ENCODE results near the gene PPP1R16B. TPM values are rescaled to one million over a fixed set of nuclear protein-coding genes. Genes with fewer than 3 reads are reported as not detected.
A peak's percentile ranks its signal among the peaks of the same experiment; 100 is the strongest.

The PPP1R16B gene
- total RNA-seq, 2 experiments from 2014 or later, result 78.8 to 84.0 TPM

GRCh38 chr20:38827770-38828281 lies 22.3 kb downstream of the PPP1R16B start:
- intact Hi-C loops (cut with DNase I, micrococcal nuclease), result loop anchor here in 1 of 2 experiments (2.0 kb wide), 1 partner anchor 15 kb away; no protein-coding TSS in a partner anchor
- H3K27me3 Mint-ChIP-seq, result no peaks in the 10 kb centered on the region
- H3K27ac Mint-ChIP-seq, result peak overlapping the region; percentile 91
- H3K36me3 Mint-ChIP-seq (ENCODE audit: low read depth), result peaks cover 80% of the 10 kb centered on the region
- H3K4me1 Mint-ChIP-seq, result peaks cover 95% of the 10 kb centered on the region
- ATAC-seq (peak; percentile 28), DNase-seq (no peak)
- ChIA-PET CTCF (interaction anchor here (0.9 to 1.2 kb wide), 2 partner anchors 14 to 19 kb away, joined by 3 read pairs; no protein-coding TSS in a partner anchor), POLR2A (no interaction called here)
- H3K4me3 Mint-ChIP-seq, result peak overlapping the region; percentile 20
- H3K9me3 Mint-ChIP-seq (ENCODE audit: low read depth), result no peaks in the 10 kb centered on the region

- H3K9me3 Mint-ChIP-seq (ENCODE audit: low read depth), result no peaks in the 10 kb centered on the region
- ChIA-PET POLR2A (no interaction called here), CTCF (interaction anchor here (0.9 to 1.5 kb wide), 3 partner anchors 13 to 38 kb away, joined by 3 read pairs; no protein-coding TSS in a partner anchor)
- H3K4me1 Mint-ChIP-seq, result peaks cover 98% of the 10 kb centered on the region
- H3K4me3 Mint-ChIP-seq, result no peak overlapping the region
- intact Hi-C loops (cut with DNase I, micrococcal nuclease), result no loop called here
- ATAC-seq (no peak), DNase-seq (no peak)
- peak overlapping the region; percentile 91 for H3K27ac Mint-ChIP-seq
- H3K36me3 Mint-ChIP-seq (ENCODE audit: low read depth), result peaks cover 80% of the 10 kb centered on the region
- H3K27me3 Mint-ChIP-seq, result no peaks in the 10 kb centered on the region
Measured at GRCh38 chr20:38828514-38829295, 23.2 kb downstream of the PPP1R16B start.

- intact Hi-C loops (cut with DNase I, micrococcal nuclease), result no loop called here
- H3K27ac Mint-ChIP-seq, result peak overlapping the region; percentile 91
- H3K36me3 Mint-ChIP-seq (ENCODE audit: low read depth), result peaks cover 78% of the 10 kb centered on the region
- H3K4me1 Mint-ChIP-seq, result peaks cover 98% of the 10 kb centered on the region
- ATAC-seq (no peak), DNase-seq (no peak)
- H3K4me3 Mint-ChIP-seq, result no peak overlapping the region
- CTCF ChIA-PET, result interaction anchor here (1.5 kb wide), 1 partner anchor 39 kb away, joined by 3 read pairs; no protein-coding TSS in a partner anchor
- no peaks in the 10 kb centered on the region for H3K27me3 Mint-ChIP-seq
- POLR2A ChIA-PET, result no interaction called here
- no peaks in the 10 kb centered on the region for H3K9me3 Mint-ChIP-seq (ENCODE audit: low read depth)
Measured at GRCh38 chr20:38829296-38829875, 23.9 kb downstream of the PPP1R16B start.

GRCh38 chr20:38830356-38830755 lies 24.9 kb downstream of the PPP1R16B start:
- no peak for ATAC-seq
- Mint-ChIP-seq H3K4me1 (peaks cover 94% of the 10 kb centered on the region), H3K4me3 (no peak overlapping the region), H3K27me3 (no peaks in the 10 kb centered on the region), H3K36me3 (ENCODE audit: low read depth) (peaks cover 74% of the 10 kb centered on the region), H3K9me3 (ENCODE audit: low read depth) (no peaks in the 10 kb centered on the region), H3K27ac (peak overlapping the region; percentile 95)
- POLR2A ChIA-PET, result no interaction called here
- intact Hi-C loops (cut with DNase I, micrococcal nuclease), result no loop called here
- CTCF ChIA-PET, result interaction anchor here (0.7 to 1.7 kb wide), 2 partner anchors 13 to 20 kb away, joined by 3 to 4 read pairs; no protein-coding TSS in a partner anchor
- no peak for DNase-seq

- H3K36me3 Mint-ChIP-seq (ENCODE audit: low read depth), result peaks cover 70% of the 10 kb centered on the region
- POLR2A ChIA-PET, result interaction anchor here (1.4 kb wide), 1 partner anchor 12 kb away, joined by 5 read pairs; no protein-coding TSS in a partner anchor
- CTCF ChIA-PET, result interaction anchor here (0.7 to 1.7 kb wide), 3 partner anchors 12 to 24 kb away, joined by 3 to 4 read pairs (median 4); no protein-coding TSS in a partner anchor
- intact Hi-C loops (cut with DNase I, micrococcal nuclease), result no loop called here
- peaks cover 86% of the 10 kb centered on the region for H3K4me1 Mint-ChIP-seq
- ATAC-seq, result no peak
- H3K4me3 Mint-ChIP-seq, result no peak overlapping the region
- peak overlapping the region; percentile 95 for H3K27ac Mint-ChIP-seq
- no peaks in the 10 kb centered on the region for H3K9me3 Mint-ChIP-seq (ENCODE audit: low read depth)
- no peaks in the 10 kb centered on the region for H3K27me3 Mint-ChIP-seq
- no peak for DNase-seq
Measured at GRCh38 chr20:38831049-38831691, 25.7 kb downstream of the PPP1R16B start.

- no peaks in the 10 kb centered on the region for H3K9me3 Mint-ChIP-seq (ENCODE audit: low read depth)
- DNase-seq, result no peak
- peaks cover 68% of the 10 kb centered on the region for H3K36me3 Mint-ChIP-seq (ENCODE audit: low read depth)
- peaks cover 81% of the 10 kb centered on the region for H3K4me1 Mint-ChIP-seq
- intact Hi-C loops (cut with DNase I, micrococcal nuclease), result loop anchor here (2.0 kb wide), 2 partner anchors 27 to 61 kb away; partner anchors contain the start of gene PPP1R16B (in 1 of the 2)
- peak; percentile 45 for ATAC-seq
- H3K27me3 Mint-ChIP-seq, result no peaks in the 10 kb centered on the region
- ChIA-PET POLR2A (interaction anchor here (1.4 kb wide), 1 partner anchor 11 kb away, joined by 5 read pairs; no protein-coding TSS in a partner anchor), CTCF (interaction anchor here (0.6 to 1.7 kb wide), 2 partner anchors 11 to 20 kb away, joined by 3 to 4 read pairs; no protein-coding TSS in a partner anchor)
- H3K27ac Mint-ChIP-seq, result peak overlapping the region; percentile 95
- peak overlapping the region; percentile 41 for H3K4me3 Mint-ChIP-seq
Measured at GRCh38 chr20:38831995-38832620, 26.6 kb downstream of the PPP1R16B start.

- DNase-seq (peak; percentile 63), ATAC-seq (peak; percentile 83)
- intact Hi-C loops (cut with DNase I, micrococcal nuclease), result loop anchor here (1.0 to 2.0 kb wide), 6 partner anchors 9 to 59 kb away; partner anchors contain the start of gene PPP1R16B (in 2 of the 2)
- H3K4me3 Mint-ChIP-seq, result peak overlapping the region; percentile 8
- H3K27ac Mint-ChIP-seq, result peak overlapping the region; percentile 95
- peaks cover 64% of the 10 kb centered on the region for H3K36me3 Mint-ChIP-seq (ENCODE audit: low read depth)
- no peaks in the 10 kb centered on the region for H3K9me3 Mint-ChIP-seq (ENCODE audit: low read depth)
- H3K27me3 Mint-ChIP-seq, result no peaks in the 10 kb centered on the region
- ChIA-PET CTCF (interaction anchor here (0.8 to 2.3 kb wide), 5 partner anchors 10 to 165 kb away, joined by 3 to 16 read pairs (median 5); no protein-coding TSS in a partner anchor), POLR2A (interaction anchor here (0.7 kb wide), 1 partner anchor 42 kb away, joined by 3 read pairs; no protein-coding TSS in a partner anchor)
- peaks cover 72% of the 10 kb centered on the region for H3K4me1 Mint-ChIP-seq
Measured at GRCh38 chr20:38833154-38833856, 27.8 kb downstream of the PPP1R16B start.

GRCh38 chr20:38833857-38834164 lies 28.3 kb downstream of the PPP1R16B start:
- DNase-seq, result peak; percentile 60
- CTCF ChIA-PET, result interaction anchor here (0.8 to 2.3 kb wide), 6 partner anchors 9 to 164 kb away, joined by 3 to 16 read pairs (median 4); partner anchors contain the start of gene PPP1R16B
- peaks cover 68% of the 10 kb centered on the region for H3K36me3 Mint-ChIP-seq (ENCODE audit: low read depth)

GRCh38 chr20:38834868-38835267 lies 29.4 kb downstream of the PPP1R16B start:
- intact Hi-C loops (cut with DNase I, micrococcal nuclease), result no loop called here
- peaks cover 67% of the 10 kb centered on the region for H3K36me3 Mint-ChIP-seq (ENCODE audit: low read depth)

More at GRCh38 chr20:38833857-38834164, 28.3 kb downstream of the PPP1R16B start:
- Mint-ChIP-seq H3K27ac (peak overlapping the region; percentile 95), H3K4me3 (peak overlapping the region; percentile 8), H3K27me3 (no peaks in the 10 kb centered on the region), H3K4me1 (peaks cover 72% of the 10 kb centered on the region), H3K9me3 (ENCODE audit: low read depth) (no peaks in the 10 kb centered on the region)
- intact Hi-C loops (cut with DNase I, micrococcal nuclease), result loop anchor here (1.0 to 2.0 kb wide), 6 partner anchors 8 to 59 kb away; partner anchors contain the start of gene PPP1R16B (in 2 of the 2)
- ATAC-seq, result peak; percentile 42
- POLR2A ChIA-PET, result interaction anchor here (0.7 to 1.5 kb wide), 2 partner anchors 39 to 41 kb away, joined by 3 to 6 read pairs; no protein-coding TSS in a partner anchor

GRCh38 chr20:38835792-38836191 lies 30.3 kb downstream of the PPP1R16B start:
- H3K4me1 Mint-ChIP-seq, result peaks cover 71% of the 10 kb centered on the region

More at GRCh38 chr20:38834868-38835267, 29.4 kb downstream of the PPP1R16B start:
- POLR2A ChIA-PET, result interaction anchor here (1.5 kb wide), 1 partner anchor 38 kb away, joined by 6 read pairs; no protein-coding TSS in a partner anchor
- H3K27me3 Mint-ChIP-seq, result no peaks in the 10 kb centered on the region
- no peaks in the 10 kb centered on the region for H3K9me3 Mint-ChIP-seq (ENCODE audit: low read depth)
- H3K4me3 Mint-ChIP-seq, result no peak overlapping the region
- no peak for DNase-seq
- H3K27ac Mint-ChIP-seq, result no peak overlapping the region
- CTCF ChIA-PET, result interaction anchor here (0.7 to 2.6 kb wide), 9 partner anchors 8 to 60 kb away, joined by 3 to 16 read pairs (median 4); partner anchors contain the start of gene PPP1R16B
- ATAC-seq, result no peak
- peaks cover 71% of the 10 kb centered on the region for H3K4me1 Mint-ChIP-seq

More at GRCh38 chr20:38835792-38836191, 30.3 kb downstream of the PPP1R16B start:
- Mint-ChIP-seq H3K4me3 (no peak overlapping the region), H3K27ac (no peak overlapping the region), H3K27me3 (no peaks in the 10 kb centered on the region), H3K36me3 (ENCODE audit: low read depth) (peaks cover 65% of the 10 kb centered on the region), H3K9me3 (ENCODE audit: low read depth) (no peaks in the 10 kb centered on the region)
- ChIA-PET POLR2A (interaction anchor here (1.1 kb wide), 1 partner anchor 37 kb away, joined by 3 read pairs; no protein-coding TSS in a partner anchor), CTCF (interaction anchor here (1.1 to 2.6 kb wide), 4 partner anchors 11 to 46 kb away, joined by 3 to 10 read pairs (median 6); no protein-coding TSS in a partner anchor)
- intact Hi-C loops (cut with DNase I, micrococcal nuclease), result no loop called here
- DNase-seq, result no peak
- no peak for ATAC-seq
